ENCODE measurements around the gene FAM181B. TPM values are rescaled to one million over a fixed set of nuclear protein-coding genes. Genes with fewer than 3 reads are reported as not detected.

FAM181B gene
- total RNA-seq, 1 donor from 2014 or later = 1.0 TPM

- DNase-seq (ENCODE audit: low spot score) = no peak
- no peak for TF ChIP-seq CTCF (IDR thresholded peaks at IDR 0.05; ENCODE audit: unreplicated experiment)
- Mint-ChIP-seq H3K9me3 (ENCODE audit: unreplicated experiment) (no peaks in the 10 kb centered on the region), H3K27ac (ENCODE audit: unreplicated experiment) (peak overlapping the region; percentile 15), H3K36me3 (ENCODE audit: low read depth, unreplicated experiment) (peaks cover 7% of the 10 kb centered on the region), H3K4me3 (ENCODE audit: unreplicated experiment) (peak overlapping the region; percentile 81), H3K27me3 (ENCODE audit: unreplicated experiment) (peaks cover 17% of the 10 kb centered on the region), H3K4me1 (ENCODE audit: unreplicated experiment) (peaks cover 6% of the 10 kb centered on the region)
These were observed 436 bp upstream of the FAM181B start for GRCh38 chr11:82734120-82734479.

GRCh38 chr11:82732734-82733443, 775 bp downstream of the FAM181B start:
- Mint-ChIP-seq H3K4me1 (ENCODE audit: unreplicated experiment) (peaks cover 6% of the 10 kb centered on the region), H3K36me3 (ENCODE audit: low read depth, unreplicated experiment) (peaks cover 7% of the 10 kb centered on the region), H3K27me3 (ENCODE audit: unreplicated experiment) (peaks cover 20% of the 10 kb centered on the region), H3K4me3 (ENCODE audit: unreplicated experiment) (no peak overlapping the region), H3K9me3 (ENCODE audit: unreplicated experiment) (no peaks in the 10 kb centered on the region), H3K27ac (ENCODE audit: unreplicated experiment) (no peak overlapping the region)
- peak; percentile 42 for DNase-seq (ENCODE audit: low spot score)
- TF ChIP-seq CTCF (IDR thresholded peaks at IDR 0.05; ENCODE audit: unreplicated experiment) = no peak

GRCh38 chr11:82732348-82732733, 1.3 kb downstream of the FAM181B start:
- no peak for DNase-seq (ENCODE audit: low spot score)
- peaks cover 20% of the 10 kb centered on the region for H3K27me3 Mint-ChIP-seq (ENCODE audit: unreplicated experiment)
- no peak overlapping the region for H3K27ac Mint-ChIP-seq (ENCODE audit: unreplicated experiment)

GRCh38 chr11:82731691-82732277, 1.9 kb downstream of the FAM181B start:
- no peak for TF ChIP-seq CTCF (IDR thresholded peaks at IDR 0.05; ENCODE audit: unreplicated experiment)
- H3K27ac Mint-ChIP-seq (ENCODE audit: unreplicated experiment) = no peak overlapping the region
- H3K36me3 Mint-ChIP-seq (ENCODE audit: low read depth, unreplicated experiment) = peaks cover 7% of the 10 kb centered on the region
- H3K27me3 Mint-ChIP-seq (ENCODE audit: unreplicated experiment) = peaks cover 20% of the 10 kb centered on the region
- H3K9me3 Mint-ChIP-seq (ENCODE audit: unreplicated experiment) = no peaks in the 10 kb centered on the region
- peaks cover 6% of the 10 kb centered on the region for H3K4me1 Mint-ChIP-seq (ENCODE audit: unreplicated experiment)
- no peak for DNase-seq (ENCODE audit: low spot score)
- peak overlapping the region; percentile 12 for H3K4me3 Mint-ChIP-seq (ENCODE audit: unreplicated experiment)

More at GRCh38 chr11:82732348-82732733, 1.3 kb downstream of the FAM181B start:
- Mint-ChIP-seq H3K4me3 (ENCODE audit: unreplicated experiment) (no peak overlapping the region), H3K36me3 (ENCODE audit: low read depth, unreplicated experiment) (peaks cover 7% of the 10 kb centered on the region), H3K9me3 (ENCODE audit: unreplicated experiment) (no peaks in the 10 kb centered on the region), H3K4me1 (ENCODE audit: unreplicated experiment) (peaks cover 6% of the 10 kb centered on the region)
- no peak for TF ChIP-seq CTCF (IDR thresholded peaks at IDR 0.05; ENCODE audit: unreplicated experiment)

GRCh38 chr11:82730754-82731153, 2.9 kb downstream of the FAM181B start:
- no peak for DNase-seq (ENCODE audit: low spot score)
- H3K36me3 Mint-ChIP-seq (ENCODE audit: low read depth, unreplicated experiment) = peaks cover 7% of the 10 kb centered on the region
- no peak overlapping the region for H3K4me3 Mint-ChIP-seq (ENCODE audit: unreplicated experiment)
- peaks cover 6% of the 10 kb centered on the region for H3K4me1 Mint-ChIP-seq (ENCODE audit: unreplicated experiment)
- H3K27ac Mint-ChIP-seq (ENCODE audit: unreplicated experiment) = no peak overlapping the region
- TF ChIP-seq CTCF (IDR thresholded peaks at IDR 0.05; ENCODE audit: unreplicated experiment) = no peak
- H3K27me3 Mint-ChIP-seq (ENCODE audit: unreplicated experiment) = peaks cover 20% of the 10 kb centered on the region
- H3K9me3 Mint-ChIP-seq (ENCODE audit: unreplicated experiment) = no peaks in the 10 kb centered on the region

Data from endothelial cell (in vitro differentiated cells).